Ishikawa (cell line): Measurements from ENCODE around the gene TPST2.

ENCODE experiments used
- CREB1 ChIP-seq: IDR thresholded peaks from 2 replicates; pipeline ENCODE4 v1.6.1; 2012; ENCODE audit warnings: low read depth
- EGR1 ChIP-seq: IDR thresholded peaks from 2 replicates; pipeline ENCODE4 v1.6.1; 2012
- EP300 ChIP-seq: IDR thresholded peaks from 2 replicates; pipeline ENCODE4 v1.6.1; 2012; ENCODE audit warnings: borderline replicate concordance
- MAX ChIP-seq: IDR thresholded peaks from 2 replicates; pipeline ENCODE4 v1.6.1; 2012
- RAD21 ChIP-seq: IDR thresholded peaks from 2 replicates; pipeline ENCODE4 v1.6.1; 2012; ENCODE audit warnings: low read depth
- TAF1 ChIP-seq: IDR thresholded peaks from 2 replicates; pipeline ENCODE4 v1.6.1; 2012; ENCODE audit warnings: low read depth, mild to moderate bottlenecking
- YY1 ChIP-seq: IDR thresholded peaks from 2 replicates; pipeline ENCODE4 v1.6.1; 2012; ENCODE audit warnings: low read depth

GRCh38 chr22:26615149-26615548 lies 25.2 kb upstream of the TPST2 start:
- no peak for TF ChIP-seq EP300
- TF ChIP-seq TAF1, result no peak
- TF ChIP-seq RAD21, result no peak
- no peak for TF ChIP-seq CREB1
- no peak for TF ChIP-seq EGR1
- TF ChIP-seq MAX, result no peak
- TF ChIP-seq YY1, result no peak
